Measurements from ENCODE around the gene NTNG2. TPM values are rescaled to one million over a fixed set of nuclear protein-coding genes. Genes with fewer than 3 reads are reported as not detected.

Gene NTNG2
- total RNA-seq, 4 donors from 2014 or later, result 1.5 to 6.6 (median 4.3) TPM

GRCh38 chr9:132250324-132251262 lies 88.7 kb downstream of the NTNG2 start:
- Histone ChIP-seq H3K27me3 (peaks cover 0 to 47% (median 0%) of the 10 kb centered on the region in 4 donors), H3K36me3 (no peaks in the 10 kb centered on the region), H3K4me3 (no peak overlapping the region), H3K9me3 (no peaks in the 10 kb centered on the region), H3K4me1 (peaks cover 3 to 7% (median 6%) of the 10 kb centered on the region in 4 donors), H3K27ac (replicated peaks in 1 of 4) (no peak overlapping the region)
- DNase-seq (ENCODE audit: extremely low spot score), result no peak
- intact Hi-C loops (cut with DNase I), result loop anchor here (5.0 kb wide), 1 partner anchor 488 kb away; no protein-coding TSS in a partner anchor
- 90% methylated on average over 5 of the region's 20 CpGs for WGBS
- no peak for TF ChIP-seq POLR2A (IDR thresholded peaks at IDR 0.05; ENCODE audit: low read depth)
- no peak for TF ChIP-seq POLR2AphosphoS5 (IDR thresholded peaks at IDR 0.05)
- TF ChIP-seq EP300 (IDR thresholded peaks at IDR 0.05), result no peak
- TF ChIP-seq, protein P1, sequence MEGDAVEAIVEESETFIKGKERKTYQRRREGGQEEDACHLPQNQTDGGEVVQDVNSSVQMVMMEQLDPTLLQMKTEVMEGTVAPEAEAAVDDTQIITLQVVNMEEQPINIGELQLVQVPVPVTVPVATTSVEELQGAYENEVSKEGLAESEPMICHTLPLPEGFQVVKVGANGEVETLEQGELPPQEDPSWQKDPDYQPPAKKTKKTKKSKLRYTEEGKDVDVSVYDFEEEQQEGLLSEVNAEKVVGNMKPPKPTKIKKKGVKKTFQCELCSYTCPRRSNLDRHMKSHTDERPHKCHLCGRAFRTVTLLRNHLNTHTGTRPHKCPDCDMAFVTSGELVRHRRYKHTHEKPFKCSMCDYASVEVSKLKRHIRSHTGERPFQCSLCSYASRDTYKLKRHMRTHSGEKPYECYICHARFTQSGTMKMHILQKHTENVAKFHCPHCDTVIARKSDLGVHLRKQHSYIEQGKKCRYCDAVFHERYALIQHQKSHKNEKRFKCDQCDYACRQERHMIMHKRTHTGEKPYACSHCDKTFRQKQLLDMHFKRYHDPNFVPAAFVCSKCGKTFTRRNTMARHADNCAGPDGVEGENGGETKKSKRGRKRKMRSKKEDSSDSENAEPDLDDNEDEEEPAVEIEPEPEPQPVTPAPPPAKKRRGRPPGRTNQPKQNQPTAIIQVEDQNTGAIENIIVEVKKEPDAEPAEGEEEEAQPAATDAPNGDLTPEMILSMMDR (IDR thresholded peaks at IDR 0.05), result no peak

DNA sequence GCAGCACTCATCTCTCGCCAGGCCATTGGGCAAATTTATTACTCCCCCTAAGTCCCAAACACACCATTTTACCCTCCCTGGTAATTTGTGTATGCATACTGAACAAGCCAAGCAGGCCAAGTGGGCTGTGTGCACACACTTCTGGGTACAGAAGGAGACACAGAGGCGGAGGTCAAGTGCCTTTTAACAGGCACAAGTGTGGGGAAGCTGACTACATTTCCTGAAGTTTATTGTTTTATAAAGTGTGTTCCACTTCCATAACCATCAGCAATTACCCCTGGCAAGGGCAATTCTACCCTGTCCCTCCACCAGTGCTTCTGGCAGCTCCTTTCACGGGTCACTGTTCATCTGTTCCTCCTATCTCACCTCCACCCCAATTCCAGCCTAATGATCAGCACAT lies 99.0 kb downstream of the NTNG2 start:
- Histone ChIP-seq H3K9me3 (no peaks in the 10 kb centered on the region), H3K27me3 (no peaks in the 10 kb centered on the region), H3K27ac (replicated peaks in 1 of 4) (no peak overlapping the region), H3K36me3 (peaks cover 31 to 53% (median 37%) of the 10 kb centered on the region in 4 donors), H3K4me1 (peaks cover 6 to 10% (median 10%) of the 10 kb centered on the region in 4 donors), H3K4me3 (no peak overlapping the region)
- intact Hi-C loops (cut with DNase I), result no loop called here
- TF ChIP-seq, protein P1 (IDR thresholded peaks at IDR 0.05), result no peak
- no peak for TF ChIP-seq POLR2A (IDR thresholded peaks at IDR 0.05; ENCODE audit: low read depth)
- no peak for TF ChIP-seq POLR2AphosphoS5 (IDR thresholded peaks at IDR 0.05)
- TF ChIP-seq EP300 (IDR thresholded peaks at IDR 0.05), result no peak
- no peak for DNase-seq (ENCODE audit: extremely low spot score)
- WGBS, result 78% methylated on average over 3 of the region's 3 CpGs

DNA sequence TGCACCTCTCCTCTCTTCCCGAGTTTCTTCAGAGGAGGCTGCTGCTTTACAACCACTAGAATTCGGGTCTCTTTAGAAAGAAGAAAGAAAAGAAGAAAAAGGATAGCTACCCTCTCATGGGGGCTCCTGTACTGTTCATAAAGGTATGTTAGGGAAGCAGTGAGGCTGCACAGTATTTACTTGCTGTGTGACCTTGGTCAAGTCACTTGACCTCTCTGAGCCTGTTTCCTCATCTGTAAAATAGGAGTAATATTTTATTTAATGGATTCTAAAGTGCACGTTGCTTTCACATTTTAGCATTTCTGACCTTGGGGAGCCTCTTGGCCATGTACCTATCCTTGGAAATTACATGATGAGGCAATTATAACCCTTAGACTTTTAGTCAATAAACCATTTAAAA lies 104.2 kb downstream of the NTNG2 start:
- H3K27ac ChIP-seq (replicated peaks in 1 of 4), result no peak overlapping the region
- no peaks in the 10 kb centered on the region for H3K27me3 ChIP-seq
- H3K4me3 ChIP-seq, result no peak overlapping the region
- 86% methylated on average over 3 of the region's 3 CpGs for WGBS
- H3K4me1 ChIP-seq, result peaks cover 0 to 6% (median 0%) of the 10 kb centered on the region in 4 donors
- no peaks in the 10 kb centered on the region for H3K9me3 ChIP-seq
- H3K36me3 ChIP-seq, result peaks cover 50 to 95% (median 69%) of the 10 kb centered on the region in 4 donors
- intact Hi-C loops (cut with DNase I), result no loop called here
- TF ChIP-seq POLR2A (IDR thresholded peaks at IDR 0.05; ENCODE audit: low read depth), result no peak
- no peak for TF ChIP-seq EP300 (IDR thresholded peaks at IDR 0.05)
- TF ChIP-seq, protein P1 (IDR thresholded peaks at IDR 0.05), result no peak
- no peak for DNase-seq (ENCODE audit: extremely low spot score)

DNA sequence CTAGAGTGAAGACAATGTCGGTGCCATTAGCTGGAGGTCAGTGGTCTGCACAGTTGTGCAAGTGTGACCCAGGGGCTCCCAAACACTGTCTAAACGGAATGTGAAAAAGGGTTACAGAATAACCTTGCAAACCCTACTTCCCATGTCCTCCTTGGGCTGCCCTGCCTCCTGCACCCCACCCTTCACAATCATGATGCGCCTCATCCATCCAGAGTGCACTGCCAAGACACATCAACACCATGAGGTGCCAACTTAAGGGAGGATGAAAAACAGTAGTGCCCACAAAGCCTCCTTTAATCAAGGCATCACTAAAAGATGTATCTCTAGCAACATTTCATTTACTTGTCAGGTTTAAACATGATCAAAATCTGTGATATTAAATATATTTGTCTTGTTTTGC lies 105.8 kb downstream of the NTNG2 start:
- no peaks in the 10 kb centered on the region for H3K27me3 ChIP-seq
- no peaks in the 10 kb centered on the region for H3K9me3 ChIP-seq
- H3K4me3 ChIP-seq, result no peak overlapping the region
- WGBS, result 90% methylated on average over 3 of the region's 3 CpGs
- H3K36me3 ChIP-seq, result peaks cover 55 to 95% (median 74%) of the 10 kb centered on the region in 4 donors
- peaks cover 0 to 6% (median 0%) of the 10 kb centered on the region in 4 donors for H3K4me1 ChIP-seq
- TF ChIP-seq POLR2A (IDR thresholded peaks at IDR 0.05; ENCODE audit: low read depth), result no peak
- TF ChIP-seq, protein P1 (IDR thresholded peaks at IDR 0.05), result no peak
- no peak for TF ChIP-seq POLR2AphosphoS5 (IDR thresholded peaks at IDR 0.05)
- no peak for TF ChIP-seq EP300 (IDR thresholded peaks at IDR 0.05)
- intact Hi-C loops (cut with DNase I), result no loop called here
- H3K27ac ChIP-seq (replicated peaks in 1 of 4), result no peak overlapping the region
- DNase-seq (ENCODE audit: extremely low spot score), result no peak
